ENCODE results near the gene VWF.

GRCh38 chr12:5965950-5966383 is 158.5 kb downstream of the VWF start:
- TF ChIP-seq YY1 (IDR thresholded peaks at IDR 0.05; ENCODE audit: insufficient read depth, insufficient read length), result no peak
- no peak for TF ChIP-seq ZNF274 (IDR thresholded peaks at IDR 0.05; ENCODE audit: low read depth, low read length)
- no peak for TF ChIP-seq SUZ12 (IDR thresholded peaks at IDR 0.05; ENCODE audit: extremely low read depth, insufficient read depth, insufficient read length)
